ENCODE results near the gene ACOT12. TPM values are rescaled to one million over a fixed set of nuclear protein-coding genes. Genes with fewer than 3 reads are reported as not detected.
A peak's percentile ranks its signal among the peaks of the same experiment; 100 is the strongest.
"Not testable (repeated sequence)": the region's sequence is repeated elsewhere in the genome, so short reads cannot be mapped to it uniquely, and the experiment has no call there.

Gene ACOT12
- total and polyA plus RNA-seq, 5 donors = not detected

- H3K27ac ChIP-seq (ENCODE audit: low read length); intact Hi-C loops (cut with DNase I); H3K27me3 ChIP-seq (ENCODE audit: control insufficient read depth, insufficient read depth); ATAC-seq; H3K9me3 ChIP-seq (ENCODE audit: control insufficient read depth, low read length); H3K4me1 ChIP-seq (ENCODE audit: control insufficient read depth, insufficient read depth, low read length); DNase-seq; H3K4me3 ChIP-seq (ENCODE audit: low read length): not testable (repeated sequence)
- WGBS = 46% methylated on average over 3 of the region's 3 CpGs
Measured at GRCh38 chr5:81338213-81338612, 55.7 kb downstream of the ACOT12 start.

- no peak overlapping the region for H3K4me3 ChIP-seq (ENCODE audit: low read length)
- no peak overlapping the region for H3K27ac ChIP-seq (ENCODE audit: low read length)
- ATAC-seq = no peak
- H3K4me1 ChIP-seq (ENCODE audit: control insufficient read depth, insufficient read depth, low read length) = no peaks in the 10 kb centered on the region
- no peaks in the 10 kb centered on the region for H3K27me3 ChIP-seq (ENCODE audit: control insufficient read depth, insufficient read depth)
- intact Hi-C loops (cut with DNase I) = no loop called here
- no peak for DNase-seq
- WGBS = 77% methylated on average over 2 of the region's 2 CpGs
- H3K9me3 ChIP-seq (ENCODE audit: control insufficient read depth, low read length) = no peaks in the 10 kb centered on the region
Measured at GRCh38 chr5:81337803-81338202, 56.1 kb downstream of the ACOT12 start.

DNA sequence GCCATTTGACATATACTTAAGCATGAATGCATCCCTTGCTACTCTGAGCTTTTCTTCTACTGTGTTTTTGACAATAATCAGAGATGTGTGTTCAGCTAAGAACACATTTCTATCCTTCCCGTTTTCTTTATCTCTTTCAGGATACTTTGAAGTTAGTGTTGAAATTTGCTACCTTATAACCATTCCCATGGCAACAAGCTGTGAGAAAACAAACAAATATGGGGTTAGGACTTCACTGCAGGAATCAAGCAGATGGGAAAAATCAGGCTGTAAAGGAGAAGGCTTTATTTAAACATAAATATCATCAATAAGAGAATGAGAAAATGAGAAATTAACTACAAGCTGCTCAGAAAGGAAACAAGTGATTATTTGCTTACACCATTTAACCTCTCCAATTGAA, 57.4 kb downstream of the ACOT12 start:
- Histone ChIP-seq H3K27ac (ENCODE audit: low read length) (no peak overlapping the region), H3K9me3 (ENCODE audit: control insufficient read depth, low read length) (no peaks in the 10 kb centered on the region), H3K4me3 (ENCODE audit: low read length) (no peak overlapping the region), H3K4me1 (ENCODE audit: control insufficient read depth, insufficient read depth, low read length) (no peaks in the 10 kb centered on the region), H3K27me3 (ENCODE audit: control insufficient read depth, insufficient read depth) (no peaks in the 10 kb centered on the region)
- no peak for ATAC-seq
- WGBS = 31% methylated on average over 1 of the region's 1 CpG
- DNase-seq = no peak
- intact Hi-C loops (cut with DNase I) = no loop called here

DNA sequence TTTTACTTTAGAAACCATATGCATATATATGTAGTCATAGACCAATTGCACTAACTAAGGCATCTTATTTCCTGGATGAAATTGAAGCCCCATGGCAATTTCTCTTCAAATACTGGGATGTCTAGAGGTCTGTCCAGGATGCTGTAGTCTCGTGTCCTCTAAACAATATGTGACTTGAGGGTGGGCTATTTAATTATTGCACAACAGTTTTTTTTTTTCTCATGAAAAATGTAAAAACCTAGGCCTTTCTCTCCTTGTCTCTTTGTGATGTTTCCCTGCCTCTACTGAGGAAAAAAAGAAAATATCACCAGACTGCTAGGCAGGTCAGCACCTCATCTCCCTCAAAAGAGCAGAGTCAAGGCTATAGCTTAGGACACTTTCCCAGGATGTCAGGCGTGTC, 58.0 kb downstream of the ACOT12 start:
- intact Hi-C loops (cut with DNase I) = no loop called here
- Histone ChIP-seq H3K4me3 (ENCODE audit: low read length) (no peak overlapping the region), H3K27ac (ENCODE audit: low read length) (no peak overlapping the region), H3K9me3 (ENCODE audit: control insufficient read depth, low read length) (no peaks in the 10 kb centered on the region), H3K27me3 (ENCODE audit: control insufficient read depth, insufficient read depth) (no peaks in the 10 kb centered on the region), H3K4me1 (ENCODE audit: control insufficient read depth, insufficient read depth, low read length) (no peaks in the 10 kb centered on the region)
- no peak for DNase-seq
- no peak for ATAC-seq
- 76% methylated on average over 2 of the region's 2 CpGs for WGBS

- H3K9me3 ChIP-seq (ENCODE audit: control insufficient read depth, low read length) = no peaks in the 10 kb centered on the region
- no peaks in the 10 kb centered on the region for H3K4me1 ChIP-seq (ENCODE audit: control insufficient read depth, insufficient read depth, low read length)
- ATAC-seq (peak; percentile 25 to 29), DNase-seq (peak in 1 of 3 donors; percentile 48)
- intact Hi-C loops (cut with DNase I) = no loop called here
- peak overlapping the region; percentile 26 for H3K4me3 ChIP-seq (ENCODE audit: low read length)
- no peaks in the 10 kb centered on the region for H3K27me3 ChIP-seq (ENCODE audit: control insufficient read depth, insufficient read depth)
- H3K27ac ChIP-seq (ENCODE audit: low read length) = no peak overlapping the region
- WGBS = 52% methylated on average over 14 of the region's 14 CpGs
Measured at GRCh38 chr5:81334304-81335061, 59.5 kb downstream of the ACOT12 start.

DNA sequence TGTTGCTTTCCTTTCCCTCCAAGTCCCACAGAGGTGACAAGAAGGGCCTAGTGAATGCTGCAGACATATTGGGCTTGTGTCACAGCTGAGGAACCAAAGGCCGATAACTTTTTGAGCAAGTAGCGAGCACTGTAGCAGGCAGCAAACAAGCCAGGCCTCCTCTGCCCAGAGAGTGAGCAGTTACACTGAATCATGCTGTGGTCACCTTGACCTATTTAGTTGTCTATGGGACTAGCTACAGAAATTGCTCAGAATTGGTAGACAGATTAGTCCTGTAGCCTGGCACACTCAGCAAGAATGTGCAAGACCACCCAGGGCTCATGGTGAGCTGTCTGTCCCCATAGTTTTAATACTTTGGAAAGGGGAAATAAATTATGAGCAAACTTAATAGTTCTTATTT, 67.4 kb downstream of the ACOT12 start:
- DNase-seq (no peak), ATAC-seq (no peak)
- Histone ChIP-seq H3K27ac (ENCODE audit: low read length) (no peak overlapping the region), H3K9me3 (ENCODE audit: control insufficient read depth, low read length) (no peaks in the 10 kb centered on the region), H3K4me3 (ENCODE audit: low read length) (no peak overlapping the region), H3K4me1 (ENCODE audit: control insufficient read depth, insufficient read depth, low read length) (no peaks in the 10 kb centered on the region), H3K27me3 (ENCODE audit: control insufficient read depth, insufficient read depth) (no peaks in the 10 kb centered on the region)
- WGBS = 96% methylated on average over 2 of the region's 2 CpGs
- intact Hi-C loops (cut with DNase I) = no loop called here

- Histone ChIP-seq H3K27me3 (ENCODE audit: control insufficient read depth, insufficient read depth) (no peaks in the 10 kb centered on the region), H3K9me3 (ENCODE audit: control insufficient read depth, low read length) (no peaks in the 10 kb centered on the region), H3K4me1 (ENCODE audit: control insufficient read depth, insufficient read depth, low read length) (no peaks in the 10 kb centered on the region), H3K27ac (ENCODE audit: low read length) (no peak overlapping the region), H3K4me3 (ENCODE audit: low read length) (no peak overlapping the region)
- intact Hi-C loops (cut with DNase I) = no loop called here
- no peak for DNase-seq
- WGBS = 43% methylated on average over 2 of the region's 2 CpGs
- ATAC-seq = no peak
Measured at GRCh38 chr5:81317536-81317935, 76.4 kb downstream of the ACOT12 start.

DNA sequence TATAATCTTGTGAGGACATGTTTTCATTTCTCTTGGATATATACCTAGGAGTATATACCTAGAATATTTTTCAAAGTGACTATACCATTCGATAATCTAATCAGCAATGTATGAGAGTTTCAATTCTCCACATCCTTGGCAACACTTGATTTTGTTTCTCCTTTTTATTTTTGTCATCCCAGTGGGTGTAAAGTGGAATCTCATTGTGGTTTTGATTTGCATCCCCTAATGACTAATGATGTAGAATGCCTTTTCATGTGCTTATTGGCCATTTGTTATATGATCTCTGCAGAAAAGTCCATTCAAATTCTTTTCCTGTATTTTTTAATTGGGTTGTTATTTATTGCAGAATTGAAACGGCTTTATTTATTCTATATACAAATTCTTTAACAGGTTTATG, 77.4 kb downstream of the ACOT12 start:
- Histone ChIP-seq H3K27me3 (ENCODE audit: control insufficient read depth, insufficient read depth) (no peaks in the 10 kb centered on the region), H3K4me3 (ENCODE audit: low read length) (no peak overlapping the region), H3K9me3 (ENCODE audit: control insufficient read depth, low read length) (no peaks in the 10 kb centered on the region), H3K4me1 (ENCODE audit: control insufficient read depth, insufficient read depth, low read length) (no peaks in the 10 kb centered on the region), H3K27ac (ENCODE audit: low read length) (no peak overlapping the region)
- DNase-seq (no peak), ATAC-seq (no peak)
- intact Hi-C loops (cut with DNase I) = no loop called here
- 93% methylated on average over 2 of the region's 2 CpGs for WGBS

- Histone ChIP-seq H3K4me1 (ENCODE audit: control insufficient read depth, insufficient read depth, low read length) (no peaks in the 10 kb centered on the region), H3K27me3 (ENCODE audit: control insufficient read depth, insufficient read depth) (no peaks in the 10 kb centered on the region), H3K4me3 (ENCODE audit: low read length) (no peak overlapping the region), H3K27ac (ENCODE audit: low read length) (no peak overlapping the region), H3K9me3 (ENCODE audit: control insufficient read depth, low read length) (no peaks in the 10 kb centered on the region)
- WGBS = 91% methylated on average over 4 of the region's 4 CpGs
- DNase-seq (no peak), ATAC-seq (no peak)
- intact Hi-C loops (cut with DNase I) = no loop called here
Measured at GRCh38 chr5:81315830-81316229, 78.1 kb downstream of the ACOT12 start.

GRCh38 chr5:81315336-81315735, 78.6 kb downstream of the ACOT12 start:
- DNase-seq = no peak
- no peak for ATAC-seq
- no peaks in the 10 kb centered on the region for H3K27me3 ChIP-seq (ENCODE audit: control insufficient read depth, insufficient read depth)
- no peaks in the 10 kb centered on the region for H3K9me3 ChIP-seq (ENCODE audit: control insufficient read depth, low read length)
- no peak overlapping the region for H3K27ac ChIP-seq (ENCODE audit: low read length)
- intact Hi-C loops (cut with DNase I) = no loop called here
- 75% methylated on average over 1 of the region's 1 CpG for WGBS
- H3K4me1 ChIP-seq (ENCODE audit: control insufficient read depth, insufficient read depth, low read length) = no peaks in the 10 kb centered on the region
- no peak overlapping the region for H3K4me3 ChIP-seq (ENCODE audit: low read length)

- no peaks in the 10 kb centered on the region for H3K27me3 ChIP-seq (ENCODE audit: control insufficient read depth, insufficient read depth)
- no peak overlapping the region for H3K27ac ChIP-seq (ENCODE audit: low read length)
- DNase-seq (no peak), ATAC-seq (no peak)
- intact Hi-C loops (cut with DNase I) = no loop called here
- H3K9me3 ChIP-seq (ENCODE audit: control insufficient read depth, low read length) = no peaks in the 10 kb centered on the region
- no peaks in the 10 kb centered on the region for H3K4me1 ChIP-seq (ENCODE audit: control insufficient read depth, insufficient read depth, low read length)
- 97% methylated on average over 3 of the region's 3 CpGs for WGBS
- H3K4me3 ChIP-seq (ENCODE audit: low read length) = no peak overlapping the region
Measured at GRCh38 chr5:81314581-81314980, 79.4 kb downstream of the ACOT12 start.

GRCh38 chr5:81313686-81314085, 80.2 kb downstream of the ACOT12 start:
- no peaks in the 10 kb centered on the region for H3K27me3 ChIP-seq (ENCODE audit: control insufficient read depth, insufficient read depth)
- 96% methylated on average over 3 of the region's 3 CpGs for WGBS
- intact Hi-C loops (cut with DNase I) = no loop called here
- H3K4me1 ChIP-seq (ENCODE audit: control insufficient read depth, insufficient read depth, low read length) = no peaks in the 10 kb centered on the region
- H3K9me3 ChIP-seq (ENCODE audit: control insufficient read depth, low read length) = no peaks in the 10 kb centered on the region
- ATAC-seq (no peak), DNase-seq (no peak)
- no peak overlapping the region for H3K4me3 ChIP-seq (ENCODE audit: low read length)
- H3K27ac ChIP-seq (ENCODE audit: low read length) = no peak overlapping the region
